Measurements from ENCODE around the gene TBC1D14. TPM values are rescaled to one million over a fixed set of nuclear protein-coding genes. Genes with fewer than 3 reads are reported as not detected.

Gene TBC1D14
- total RNA-seq, 1 experiment from 2014 or later = 36.3 TPM

DNA sequence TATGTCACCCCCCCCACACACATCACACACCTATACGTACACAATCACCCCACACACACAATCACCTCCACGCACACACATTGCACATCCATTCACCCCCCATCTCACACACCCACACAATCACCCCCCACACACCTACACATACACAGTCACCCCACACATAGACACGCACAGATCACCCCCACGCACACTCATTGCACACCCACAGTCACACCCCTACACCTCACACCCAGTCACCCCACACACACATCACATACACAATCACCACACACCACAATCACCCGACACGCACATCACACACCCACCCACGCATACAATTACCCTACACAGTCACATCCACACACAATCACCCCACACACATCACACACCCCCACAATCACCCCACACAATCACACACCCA lies 117.7 kb downstream of the TBC1D14 start:
- no TSS peak for BruUV-seq (replicated peaks)
- ChIA-PET POLR2A (no interaction called here), CTCF (no interaction called here)
- H3K36me3 ChIP-seq (ENCODE audit: control insufficient read depth, insufficient read depth, low read length) = no peaks in the 10 kb centered on the region; the same call in 1 of the 2 replicates
- DNase-seq (ENCODE audit: low read depth, low spot score) (no peak), ATAC-seq (no peak)
- in situ Hi-C loops (cut with HindIII; ENCODE audit: low pct_unique_long_range_greater_than_20kb, low sequenced_read_pairs) (no loop called here), intact Hi-C loops (cut with micrococcal nuclease; ENCODE audit: unreplicated experiment) (no loop called here)
- H3K27me3 ChIP-seq (ENCODE audit: control insufficient read depth, insufficient read depth, low read length) = no peaks in the 10 kb centered on the region
- TF ChIP-seq POLR2AphosphoS5 (IDR thresholded peaks at IDR 0.05; ENCODE audit: low read depth, low read length) (no peak), TCF7L2 (IDR thresholded peaks at IDR 0.05; ENCODE audit: low read depth, low read length) (no peak), SIN3A (IDR thresholded peaks at IDR 0.05; ENCODE audit: borderline replicate concordance, insufficient read depth, low read depth, low read length) (no peak)
- TF ChIP-seq, protein P1, sequence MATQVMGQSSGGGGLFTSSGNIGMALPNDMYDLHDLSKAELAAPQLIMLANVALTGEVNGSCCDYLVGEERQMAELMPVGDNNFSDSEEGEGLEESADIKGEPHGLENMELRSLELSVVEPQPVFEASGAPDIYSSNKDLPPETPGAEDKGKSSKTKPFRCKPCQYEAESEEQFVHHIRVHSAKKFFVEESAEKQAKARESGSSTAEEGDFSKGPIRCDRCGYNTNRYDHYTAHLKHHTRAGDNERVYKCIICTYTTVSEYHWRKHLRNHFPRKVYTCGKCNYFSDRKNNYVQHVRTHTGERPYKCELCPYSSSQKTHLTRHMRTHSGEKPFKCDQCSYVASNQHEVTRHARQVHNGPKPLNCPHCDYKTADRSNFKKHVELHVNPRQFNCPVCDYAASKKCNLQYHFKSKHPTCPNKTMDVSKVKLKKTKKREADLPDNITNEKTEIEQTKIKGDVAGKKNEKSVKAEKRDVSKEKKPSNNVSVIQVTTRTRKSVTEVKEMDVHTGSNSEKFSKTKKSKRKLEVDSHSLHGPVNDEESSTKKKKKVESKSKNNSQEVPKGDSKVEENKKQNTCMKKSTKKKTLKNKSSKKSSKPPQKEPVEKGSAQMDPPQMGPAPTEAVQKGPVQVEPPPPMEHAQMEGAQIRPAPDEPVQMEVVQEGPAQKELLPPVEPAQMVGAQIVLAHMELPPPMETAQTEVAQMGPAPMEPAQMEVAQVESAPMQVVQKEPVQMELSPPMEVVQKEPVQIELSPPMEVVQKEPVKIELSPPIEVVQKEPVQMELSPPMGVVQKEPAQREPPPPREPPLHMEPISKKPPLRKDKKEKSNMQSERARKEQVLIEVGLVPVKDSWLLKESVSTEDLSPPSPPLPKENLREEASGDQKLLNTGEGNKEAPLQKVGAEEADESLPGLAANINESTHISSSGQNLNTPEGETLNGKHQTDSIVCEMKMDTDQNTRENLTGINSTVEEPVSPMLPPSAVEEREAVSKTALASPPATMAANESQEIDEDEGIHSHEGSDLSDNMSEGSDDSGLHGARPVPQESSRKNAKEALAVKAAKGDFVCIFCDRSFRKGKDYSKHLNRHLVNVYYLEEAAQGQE (IDR thresholded peaks at IDR 0.05; ENCODE audit: insufficient read depth in 1 of 2, low read depth in 2 of 2, low read length in 1 of 2) = no peak
- TF ChIP-seq, protein P2, sequence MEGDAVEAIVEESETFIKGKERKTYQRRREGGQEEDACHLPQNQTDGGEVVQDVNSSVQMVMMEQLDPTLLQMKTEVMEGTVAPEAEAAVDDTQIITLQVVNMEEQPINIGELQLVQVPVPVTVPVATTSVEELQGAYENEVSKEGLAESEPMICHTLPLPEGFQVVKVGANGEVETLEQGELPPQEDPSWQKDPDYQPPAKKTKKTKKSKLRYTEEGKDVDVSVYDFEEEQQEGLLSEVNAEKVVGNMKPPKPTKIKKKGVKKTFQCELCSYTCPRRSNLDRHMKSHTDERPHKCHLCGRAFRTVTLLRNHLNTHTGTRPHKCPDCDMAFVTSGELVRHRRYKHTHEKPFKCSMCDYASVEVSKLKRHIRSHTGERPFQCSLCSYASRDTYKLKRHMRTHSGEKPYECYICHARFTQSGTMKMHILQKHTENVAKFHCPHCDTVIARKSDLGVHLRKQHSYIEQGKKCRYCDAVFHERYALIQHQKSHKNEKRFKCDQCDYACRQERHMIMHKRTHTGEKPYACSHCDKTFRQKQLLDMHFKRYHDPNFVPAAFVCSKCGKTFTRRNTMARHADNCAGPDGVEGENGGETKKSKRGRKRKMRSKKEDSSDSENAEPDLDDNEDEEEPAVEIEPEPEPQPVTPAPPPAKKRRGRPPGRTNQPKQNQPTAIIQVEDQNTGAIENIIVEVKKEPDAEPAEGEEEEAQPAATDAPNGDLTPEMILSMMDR (IDR thresholded peaks at IDR 0.05) = no peak
- H3K4me3 ChIP-seq (ENCODE audit: low read depth in 2 of 2, low read length in 2 of 2) = no peak overlapping the region
- peaks cover 20% of the 10 kb centered on the region for H3K4me1 ChIP-seq (ENCODE audit: control insufficient read depth, insufficient read depth, low read length)
- no peak overlapping the region for H3K27ac ChIP-seq (ENCODE audit: low read length)
- no peaks in the 10 kb centered on the region for H3K9me3 ChIP-seq (ENCODE audit: control insufficient read depth, insufficient read depth, low read depth, low read length)

DNA sequence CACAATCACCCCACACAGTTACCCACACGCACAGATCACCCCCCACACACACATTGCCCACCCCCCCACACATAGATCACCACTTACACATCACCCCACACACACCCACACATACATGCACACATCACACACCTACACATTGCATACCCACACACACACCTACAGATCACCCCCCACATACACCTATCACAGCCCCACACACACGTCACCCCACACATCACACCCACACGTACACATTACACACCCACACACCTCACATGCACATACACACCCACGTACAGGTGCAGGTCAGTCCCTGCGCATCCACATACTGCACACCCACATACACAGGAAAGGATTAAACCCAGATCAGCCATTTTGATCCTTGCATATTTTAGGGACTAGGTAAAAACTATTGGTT lies 118.3 kb downstream of the TBC1D14 start:
- TF ChIP-seq SIN3A (IDR thresholded peaks at IDR 0.05; ENCODE audit: borderline replicate concordance, insufficient read depth, low read depth, low read length) (no peak), TCF7L2 (IDR thresholded peaks at IDR 0.05; ENCODE audit: low read depth, low read length) (no peak), POLR2AphosphoS5 (IDR thresholded peaks at IDR 0.05; ENCODE audit: low read depth, low read length) (no peak)
- TF ChIP-seq, protein P1 (IDR thresholded peaks at IDR 0.05; ENCODE audit: insufficient read depth in 1 of 2, low read depth in 2 of 2, low read length in 1 of 2) = no peak
- TF ChIP-seq, protein P2 (IDR thresholded peaks at IDR 0.05) = no peak
- no peaks in the 10 kb centered on the region for H3K9me3 ChIP-seq (ENCODE audit: control insufficient read depth, insufficient read depth, low read depth, low read length)
- POLR2A ChIA-PET = no interaction called here
- H3K27me3 ChIP-seq (ENCODE audit: control insufficient read depth, insufficient read depth, low read length) = no peaks in the 10 kb centered on the region
- no peak overlapping the region for H3K27ac ChIP-seq (ENCODE audit: low read length)
- ATAC-seq = no peak
- no peak overlapping the region for H3K4me3 ChIP-seq (ENCODE audit: low read depth in 2 of 2, low read length in 2 of 2)
- DNase-seq (ENCODE audit: low read depth, low spot score) = no peak
- in situ Hi-C loops (cut with HindIII; ENCODE audit: low pct_unique_long_range_greater_than_20kb, low sequenced_read_pairs) (no loop called here), intact Hi-C loops (cut with micrococcal nuclease; ENCODE audit: unreplicated experiment) (no loop called here)
- no TSS peak for BruUV-seq (replicated peaks)
- H3K36me3 ChIP-seq (ENCODE audit: control insufficient read depth, insufficient read depth, low read length) = no peaks in the 10 kb centered on the region; the same call in 1 of the 2 replicates
- H3K4me1 ChIP-seq (ENCODE audit: control insufficient read depth, insufficient read depth, low read length) = peaks cover 20% of the 10 kb centered on the region
- CTCF ChIA-PET = no interaction called here
